Sigmoid colon (tissue), 7 donors: ENCODE results near the gene FURIN. TPM values are rescaled to one million over a fixed set of nuclear protein-coding genes. Genes with fewer than 3 reads are reported as not detected.

Source experiments
- DNase-seq: peaks from one replicate; pipeline ENCODE4 v3.0.0-alpha.2; 2019
- H3K27ac ChIP-seq, 4 donors: fragments of 200-600 bp; sonication (generic); one replicate each; pipeline ENCODE4 v1.5.1; 2016 to 2019; ENCODE audit warnings: mild to moderate bottlenecking in 1 of 4
- H3K27me3 ChIP-seq, 3 donors: fragments of 200-600 bp; sonication (generic); one replicate each; pipeline ENCODE4 v1.5.1; 2019; ENCODE audit warnings: mild to moderate bottlenecking in 1 of 3
- H3K36me3 ChIP-seq, 4 donors: fragments of 200-600 bp; sonication (generic); one replicate each; pipeline ENCODE4 v1.5.1; 2016 to 2019
- H3K4me1 ChIP-seq, 4 donors: fragments of 200-600 bp; sonication (generic); one replicate each; pipeline ENCODE4 v1.5.1; 2017 to 2019
- H3K4me3 ChIP-seq, 4 donors: fragments of 200-600 bp; sonication (generic); one replicate each; pipeline ENCODE4 v1.5.1; 2017 to 2019; ENCODE audit warnings: mild to moderate bottlenecking in 2 of 4, moderate library complexity in 1 of 4
- H3K9me3 ChIP-seq, 4 donors: fragments of 200-600 bp in 3 of 4; sonication (generic) in 3 of 4; one replicate each; pipeline versions ENCODE4 v1.5.1 to v1.6.1; 2013 to 2019
- EP300 ChIP-seq, 4 donors: sonication (generic); formaldehyde crosslinking; IDR thresholded peaks; one replicate each; pipeline ENCODE4 v1.6.1; 2017; ENCODE audit warnings: antibody characterized with exemption in 4 of 4
- POLR2A ChIP-seq, 2 donors: fragments of 450-650 bp; IDR thresholded peaks; one replicate each; pipeline ENCODE4 v1.6.1; 2016; ENCODE audit warnings: antibody characterized with exemption in 2 of 2, mild to moderate bottlenecking in 2 of 2, moderate library complexity in 2 of 2
- POLR2AphosphoS5 ChIP-seq, 4 donors: sonication (generic); formaldehyde crosslinking; IDR thresholded peaks; one replicate each; pipeline ENCODE4 v1.6.1; 2017; ENCODE audit warnings: antibody characterized with exemption in 4 of 4
- WGBS, 2 donors: extraction: QIAGEN DNeasy Blood & Tissue Kit; methylation state at CpG; one replicate each; pipeline ENCODE4 v1.1.7; 2013; 5-methylcytosine and 5-hydroxymethylcytosine counted together
- intact Hi-C: fragments of 100-400 bp; cut with DNase I; formaldehyde crosslinking; loops from one replicate; pipeline ENCODE4 v1.15.1; 2023
- polyA plus RNA-seq, 3 donors: library from polyadenylated mRNA; stranded (reverse); fragments of 200-250 nt; gene quantifications; one replicate each; pipeline ENCODE4 v1.2.3, GENCODE V29; 2013
- total RNA-seq, 4 donors: library from RNA; depleted of rRNA; stranded (reverse); fragments of >200 nt; gene quantifications; one replicate each; pipeline ENCODE4 v1.1.0, GENCODE V29; 2016
- TF ChIP-seq, protein P1 (sequence below), 4 experiments: fragments of 450-650 bp in 3 of 4; fragments of 200-600 bp in 1 of 4; IDR thresholded peaks; one replicate each; pipeline ENCODE4 v1.5.1; 2016 to 2019; ENCODE audit warnings: antibody characterized with exemption in 4 of 4, mild to moderate bottlenecking in 3 of 4, moderate library complexity in 2 of 4
- donor health status: healthy with polysubstance abuse.
- donor health status: Bipolar disorder and iron deficiency.
- donor health status: healthy.

FURIN gene
- total and polyA plus RNA-seq, 7 donors, result 21.0 to 69.2 (median 24.6) TPM

- Histone ChIP-seq H3K27me3 (no peaks in the 10 kb centered on the region), H3K36me3 (peaks cover 18 to 44% (median 31%) of the 10 kb centered on the region in 4 donors), H3K9me3 (no peaks in the 10 kb centered on the region), H3K27ac (peak within 1 kb of the TSS; percentile 87 to 92 (median 90)), H3K4me1 (peaks cover 0 to 41% (median 35%) of the 10 kb centered on the region in 4 donors), H3K4me3 (peak within 1 kb of the TSS; percentile 36 to 71 (median 54))
- DNase-seq, result peak; percentile 86
- intact Hi-C loops, result loop anchor here (2.0 to 10.0 kb wide), 3 partner anchors 167 to 569 kb away; partner anchors contain the start of gene BLM
- TF ChIP-seq EP300 (IDR thresholded peaks at IDR 0.05) (no peak), POLR2AphosphoS5 (IDR thresholded peaks at IDR 0.05) (peak; percentile 26 to 64 (median 61))
- 7 to 10% methylated on average over 58 of the region's 58 CpGs for WGBS, 2 donors
These were observed 15.8 kb downstream of the FURIN start, which contains the start of gene FES for GRCh38 chr15:90883976-90884718. Gene FES, plus strand, starts transcription at chr15:90884504. Its CDS starts 542 bp downstream, at chr15:90885046.

GRCh38 chr15:90884719-90885431 is 16.5 kb downstream of the FURIN start:
- H3K36me3 ChIP-seq, result peaks cover 14 to 44% (median 30%) of the 10 kb centered on the region in 4 donors
- intact Hi-C loops, result loop anchor here (2.0 to 10.0 kb wide), 3 partner anchors 168 to 570 kb away; partner anchors contain the start of gene BLM
- DNase-seq, result no peak
- H3K9me3 ChIP-seq, result no peaks in the 10 kb centered on the region
- 44 to 72% methylated on average over 16 of the region's 16 CpGs for WGBS, 2 donors
- H3K4me3 ChIP-seq, result peak overlapping the region; percentile 36 to 71 (median 54)
- TF ChIP-seq EP300 (IDR thresholded peaks at IDR 0.05), result no peak
- no peak for TF ChIP-seq POLR2AphosphoS5 (IDR thresholded peaks at IDR 0.05)
- no peak for TF ChIP-seq POLR2A (IDR thresholded peaks at IDR 0.05)
- TF ChIP-seq, protein P1, sequence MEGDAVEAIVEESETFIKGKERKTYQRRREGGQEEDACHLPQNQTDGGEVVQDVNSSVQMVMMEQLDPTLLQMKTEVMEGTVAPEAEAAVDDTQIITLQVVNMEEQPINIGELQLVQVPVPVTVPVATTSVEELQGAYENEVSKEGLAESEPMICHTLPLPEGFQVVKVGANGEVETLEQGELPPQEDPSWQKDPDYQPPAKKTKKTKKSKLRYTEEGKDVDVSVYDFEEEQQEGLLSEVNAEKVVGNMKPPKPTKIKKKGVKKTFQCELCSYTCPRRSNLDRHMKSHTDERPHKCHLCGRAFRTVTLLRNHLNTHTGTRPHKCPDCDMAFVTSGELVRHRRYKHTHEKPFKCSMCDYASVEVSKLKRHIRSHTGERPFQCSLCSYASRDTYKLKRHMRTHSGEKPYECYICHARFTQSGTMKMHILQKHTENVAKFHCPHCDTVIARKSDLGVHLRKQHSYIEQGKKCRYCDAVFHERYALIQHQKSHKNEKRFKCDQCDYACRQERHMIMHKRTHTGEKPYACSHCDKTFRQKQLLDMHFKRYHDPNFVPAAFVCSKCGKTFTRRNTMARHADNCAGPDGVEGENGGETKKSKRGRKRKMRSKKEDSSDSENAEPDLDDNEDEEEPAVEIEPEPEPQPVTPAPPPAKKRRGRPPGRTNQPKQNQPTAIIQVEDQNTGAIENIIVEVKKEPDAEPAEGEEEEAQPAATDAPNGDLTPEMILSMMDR (IDR thresholded peaks at IDR 0.05), result no peak
- peaks cover 0 to 41% (median 35%) of the 10 kb centered on the region in 4 donors for H3K4me1 ChIP-seq
- H3K27ac ChIP-seq, result peak overlapping the region; percentile 87 to 92 (median 90)
- no peaks in the 10 kb centered on the region for H3K27me3 ChIP-seq

- H3K4me3 ChIP-seq, result peak overlapping the region in 3 of 4 donors; percentile 54 to 71 (median 54)
- peak overlapping the region; percentile 87 to 92 (median 90) for H3K27ac ChIP-seq
- TF ChIP-seq, protein P1 (IDR thresholded peaks at IDR 0.05), result peak; percentile 95 to 98 (median 96)
- TF ChIP-seq POLR2A (IDR thresholded peaks at IDR 0.05) (no peak), POLR2AphosphoS5 (IDR thresholded peaks at IDR 0.05) (no peak)
- H3K27me3 ChIP-seq, result no peaks in the 10 kb centered on the region
- peak; percentile 89 for DNase-seq
- 44 to 71% methylated on average over 23 of the region's 23 CpGs for WGBS, 2 donors
- no peaks in the 10 kb centered on the region for H3K9me3 ChIP-seq
- intact Hi-C loops, result loop anchor here (1.0 to 10.0 kb wide), 4 partner anchors 169 to 571 kb away; partner anchors contain the start of gene BLM
- peaks cover 16 to 44% (median 27%) of the 10 kb centered on the region in 4 donors for H3K36me3 ChIP-seq
- H3K4me1 ChIP-seq, result peaks cover 0 to 41% (median 35%) of the 10 kb centered on the region in 4 donors
These were observed 17.3 kb downstream of the FURIN start for GRCh38 chr15:90885432-90886290.

- no peak for TF ChIP-seq POLR2AphosphoS5 (IDR thresholded peaks at IDR 0.05)
- no peak for TF ChIP-seq EP300 (IDR thresholded peaks at IDR 0.05)
- no peak for TF ChIP-seq POLR2A (IDR thresholded peaks at IDR 0.05)
- TF ChIP-seq, protein P1 (IDR thresholded peaks at IDR 0.05), result no peak
- H3K27ac ChIP-seq, result peak overlapping the region in 3 of 4 donors; percentile 90 to 92 (median 90)
- 15 to 42% methylated on average over 5 of the region's 5 CpGs for WGBS, 2 donors
- no peaks in the 10 kb centered on the region for H3K27me3 ChIP-seq
- DNase-seq, result no peak
- H3K4me3 ChIP-seq, result peak overlapping the region in 1 of 4 donors; percentile 71
- peaks cover 16 to 44% (median 25%) of the 10 kb centered on the region in 4 donors for H3K36me3 ChIP-seq
- H3K9me3 ChIP-seq, result no peaks in the 10 kb centered on the region
- peaks cover 0 to 41% (median 35%) of the 10 kb centered on the region in 4 donors for H3K4me1 ChIP-seq
- intact Hi-C loops, result loop anchor here (1.0 to 10.0 kb wide), 3 partner anchors 238 to 571 kb away; no protein-coding TSS in a partner anchor
These were observed 17.9 kb downstream of the FURIN start for GRCh38 chr15:90886291-90886614.
